Activated CD8-positive, alpha-beta T cell treated with anti-CD3 and anti-CD28 coated beads for 36 hours (primary cell): ENCODE measurements around the gene RPS6KA5. TPM values are rescaled to one million over a fixed set of nuclear protein-coding genes. Genes with fewer than 3 reads are reported as not detected.

ENCODE experiments used
- ATAC-seq: fragments of 200-7000 bp; cut with Tn5 transposase; one replicate; pipeline ENCODE4 v1.10.0; 2021; ENCODE audit warnings: mild to moderate bottlenecking, moderate library complexity
- CTCF ChIA-PET: fragments of 350-600 bp; sonication (Branson Sonifier 250); formaldehyde crosslinking; loops from one replicate; lab custom pipeline; 2021; ENCODE audit warnings: antibody characterized with exemption; lab: Charles Lee
- POLR2A ChIA-PET: fragments of 350-600 bp; sonication (Branson Sonifier 250); formaldehyde crosslinking; loops from one replicate; lab custom pipeline; 2021; ENCODE audit warnings: antibody characterized with exemption; lab: Charles Lee
- DNase-seq: peaks from one replicate; pipeline ENCODE4 v3.0.0-alpha.2; 2020
- H3K27ac Mint-ChIP-seq: one replicate; pipeline ENCODE4 v1.8.0; 2021; ENCODE audit warnings: mild to moderate bottlenecking, mixed read lengths
- H3K27me3 Mint-ChIP-seq: one replicate; pipeline ENCODE4 v1.8.0; 2021; ENCODE audit warnings: mixed read lengths
- H3K36me3 Mint-ChIP-seq: one replicate; pipeline ENCODE4 v1.8.0; 2021; ENCODE audit warnings: low read depth, mixed read lengths
- H3K4me1 Mint-ChIP-seq: one replicate; pipeline ENCODE4 v1.8.0; 2021; ENCODE audit warnings: low read depth, mixed read lengths
- H3K4me3 Mint-ChIP-seq: one replicate; pipeline ENCODE4 v1.8.0; 2021; ENCODE audit warnings: mild to moderate bottlenecking, moderate library complexity, mixed read lengths
- H3K9me3 Mint-ChIP-seq: one replicate; pipeline ENCODE4 v1.8.0; 2021; ENCODE audit warnings: mixed read lengths
- CTCF ChIP-seq: fragments of 200-600 bp; IDR thresholded peaks from one replicate; pipeline ENCODE4 v1.8.0; 2022; ENCODE audit warnings: antibody characterized with exemption, mild to moderate bottlenecking
- intact Hi-C: fragments of 100-400 bp; cut with micrococcal nuclease; formaldehyde crosslinking; loops from one replicate; pipeline ENCODE4 v1.10.0; 2022
- total RNA-seq, 2 experiments: library from RNA; stranded (reverse); gene quantifications; one replicate each; pipeline ENCODE4 v1.2.3, GENCODE V29; 2021

RPS6KA5 gene
- total RNA-seq, 2 experiments from 2014 or later, result 12.8 to 12.9 TPM

GRCh38 chr14:90892970-90893369 is 167.5 kb downstream of the RPS6KA5 start:
- ATAC-seq (no peak), DNase-seq (no peak)
- H3K27ac Mint-ChIP-seq, result no peak overlapping the region
- H3K4me3 Mint-ChIP-seq, result no peak overlapping the region
- no peak for TF ChIP-seq CTCF
- H3K9me3 Mint-ChIP-seq, result no peaks in the 10 kb centered on the region
- ChIA-PET CTCF (interaction anchor here (1.5 to 6.3 kb wide), 3 partner anchors 9 to 280 kb away, joined by 3 to 55 read pairs (median 12); no protein-coding TSS in a partner anchor), POLR2A (no interaction called here)
- peaks cover 4% of the 10 kb centered on the region for H3K4me1 Mint-ChIP-seq
- peaks cover 15% of the 10 kb centered on the region for H3K36me3 Mint-ChIP-seq
- H3K27me3 Mint-ChIP-seq, result no peaks in the 10 kb centered on the region
- intact Hi-C loops, result no loop called here

GRCh38 chr14:90891326-90891725 is 169.1 kb downstream of the RPS6KA5 start:
- ChIA-PET CTCF (interaction anchor here (1.3 to 6.3 kb wide), 4 partner anchors 11 to 286 kb away, joined by 3 to 55 read pairs (median 8); no protein-coding TSS in a partner anchor), POLR2A (no interaction called here)
- intact Hi-C loops, result no loop called here
- peaks cover 6% of the 10 kb centered on the region for H3K36me3 Mint-ChIP-seq
- H3K27me3 Mint-ChIP-seq, result no peaks in the 10 kb centered on the region
- no peak for TF ChIP-seq CTCF
- no peaks in the 10 kb centered on the region for H3K9me3 Mint-ChIP-seq
- peaks cover 4% of the 10 kb centered on the region for H3K4me1 Mint-ChIP-seq
- H3K4me3 Mint-ChIP-seq, result no peak overlapping the region
- no peak for DNase-seq
- ATAC-seq, result no peak
- H3K27ac Mint-ChIP-seq, result no peak overlapping the region

- ChIA-PET POLR2A (interaction anchor here (0.9 kb wide), 1 partner anchor 259 kb away, joined by 3 read pairs; no protein-coding TSS in a partner anchor), CTCF (interaction anchor here (1.2 to 6.3 kb wide), 5 partner anchors 12 to 283 kb away, joined by 3 to 55 read pairs (median 3); no protein-coding TSS in a partner anchor)
- peaks cover 6% of the 10 kb centered on the region for H3K36me3 Mint-ChIP-seq
- H3K27me3 Mint-ChIP-seq, result no peaks in the 10 kb centered on the region
- H3K9me3 Mint-ChIP-seq, result no peaks in the 10 kb centered on the region
- no peak for TF ChIP-seq CTCF
- H3K4me3 Mint-ChIP-seq, result no peak overlapping the region
- H3K4me1 Mint-ChIP-seq, result peaks cover 4% of the 10 kb centered on the region
- ATAC-seq (no peak), DNase-seq (no peak)
- no peak overlapping the region for H3K27ac Mint-ChIP-seq
- intact Hi-C loops, result no loop called here
These were observed 170.0 kb downstream of the RPS6KA5 start for GRCh38 chr14:90890322-90891020.

GRCh38 chr14:90886297-90886815 is 174.1 kb downstream of the RPS6KA5 start:
- H3K27me3 Mint-ChIP-seq, result no peaks in the 10 kb centered on the region
- no peak overlapping the region for H3K4me3 Mint-ChIP-seq
- no peak for TF ChIP-seq CTCF
- intact Hi-C loops, result no loop called here
- H3K4me1 Mint-ChIP-seq, result no peaks in the 10 kb centered on the region
- H3K27ac Mint-ChIP-seq, result no peak overlapping the region
- DNase-seq, result no peak
- peaks cover 19% of the 10 kb centered on the region for H3K36me3 Mint-ChIP-seq
- peaks cover 7% of the 10 kb centered on the region for H3K9me3 Mint-ChIP-seq
- POLR2A ChIA-PET, result no interaction called here
- CTCF ChIA-PET, result interaction anchor here (2.1 kb wide), 1 partner anchor 287 kb away, joined by 7 read pairs; no protein-coding TSS in a partner anchor
- ATAC-seq, result no peak

- CTCF ChIA-PET, result no interaction called here
- DNase-seq, result no peak
- Mint-ChIP-seq H3K36me3 (peaks cover 21% of the 10 kb centered on the region), H3K4me1 (no peaks in the 10 kb centered on the region), H3K9me3 (peaks cover 7% of the 10 kb centered on the region), H3K27ac (no peak overlapping the region), H3K27me3 (no peaks in the 10 kb centered on the region), H3K4me3 (no peak overlapping the region)
- no peak for ATAC-seq
- POLR2A ChIA-PET, result no interaction called here
- intact Hi-C loops, result no loop called here
- TF ChIP-seq CTCF, result no peak
These were observed 176.7 kb downstream of the RPS6KA5 start for GRCh38 chr14:90883782-90884181.
